Ecto neural progenitor cell (in vitro differentiated cells): Measurements from ENCODE around the gene VPS54.

Experiments
- DNase-seq: peaks from one replicate; pipeline ENCODE4 v3.0.0-alpha.2; 2018; ENCODE audit warnings: low spot score

Gene VPS54

GRCh38 chr2:63842149-63843061 lies 176.8 kb downstream of the VPS54 start:
- peak; percentile 52 for DNase-seq
